ENCODE results near the gene CSRP3.

- TF ChIP-seq GATA2 (IDR thresholded peaks at IDR 0.05; ENCODE audit: low read depth, low read length): no peak
- no peak for TF ChIP-seq GATA3 (IDR thresholded peaks at IDR 0.05; ENCODE audit: low read depth, low read length)
Observed at GRCh38 chr11:19156892-19157291, 44.9 kb downstream of the CSRP3 start.

Data from SH-SY5Y (cell line).